OCI-M1 (cell line): Measurements from ENCODE around the gene FAM83G.
"Not testable (repeated sequence)": the region's sequence is repeated elsewhere in the genome, so short reads cannot be mapped to it uniquely, and the experiment has no call there.

Experiments used
- DNase-seq: peaks from one replicate; lab custom pipeline; 2025; lab: John Stamatoyannopoulos, UW

Gene FAM83G, protein sequence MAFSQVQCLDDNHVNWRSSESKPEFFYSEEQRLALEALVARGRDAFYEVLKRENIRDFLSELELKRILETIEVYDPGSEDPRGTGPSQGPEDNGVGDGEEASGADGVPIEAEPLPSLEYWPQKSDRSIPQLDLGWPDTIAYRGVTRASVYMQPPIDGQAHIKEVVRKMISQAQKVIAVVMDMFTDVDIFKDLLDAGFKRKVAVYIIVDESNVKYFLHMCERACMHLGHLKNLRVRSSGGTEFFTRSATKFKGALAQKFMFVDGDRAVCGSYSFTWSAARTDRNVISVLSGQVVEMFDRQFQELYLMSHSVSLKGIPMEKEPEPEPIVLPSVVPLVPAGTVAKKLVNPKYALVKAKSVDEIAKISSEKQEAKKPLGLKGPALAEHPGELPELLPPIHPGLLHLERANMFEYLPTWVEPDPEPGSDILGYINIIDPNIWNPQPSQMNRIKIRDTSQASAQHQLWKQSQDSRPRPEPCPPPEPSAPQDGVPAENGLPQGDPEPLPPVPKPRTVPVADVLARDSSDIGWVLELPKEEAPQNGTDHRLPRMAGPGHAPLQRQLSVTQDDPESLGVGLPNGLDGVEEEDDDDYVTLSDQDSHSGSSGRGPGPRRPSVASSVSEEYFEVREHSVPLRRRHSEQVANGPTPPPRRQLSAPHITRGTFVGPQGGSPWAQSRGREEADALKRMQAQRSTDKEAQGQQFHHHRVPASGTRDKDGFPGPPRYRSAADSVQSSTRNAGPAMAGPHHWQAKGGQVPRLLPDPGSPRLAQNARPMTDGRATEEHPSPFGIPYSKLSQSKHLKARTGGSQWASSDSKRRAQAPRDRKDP

DNA sequence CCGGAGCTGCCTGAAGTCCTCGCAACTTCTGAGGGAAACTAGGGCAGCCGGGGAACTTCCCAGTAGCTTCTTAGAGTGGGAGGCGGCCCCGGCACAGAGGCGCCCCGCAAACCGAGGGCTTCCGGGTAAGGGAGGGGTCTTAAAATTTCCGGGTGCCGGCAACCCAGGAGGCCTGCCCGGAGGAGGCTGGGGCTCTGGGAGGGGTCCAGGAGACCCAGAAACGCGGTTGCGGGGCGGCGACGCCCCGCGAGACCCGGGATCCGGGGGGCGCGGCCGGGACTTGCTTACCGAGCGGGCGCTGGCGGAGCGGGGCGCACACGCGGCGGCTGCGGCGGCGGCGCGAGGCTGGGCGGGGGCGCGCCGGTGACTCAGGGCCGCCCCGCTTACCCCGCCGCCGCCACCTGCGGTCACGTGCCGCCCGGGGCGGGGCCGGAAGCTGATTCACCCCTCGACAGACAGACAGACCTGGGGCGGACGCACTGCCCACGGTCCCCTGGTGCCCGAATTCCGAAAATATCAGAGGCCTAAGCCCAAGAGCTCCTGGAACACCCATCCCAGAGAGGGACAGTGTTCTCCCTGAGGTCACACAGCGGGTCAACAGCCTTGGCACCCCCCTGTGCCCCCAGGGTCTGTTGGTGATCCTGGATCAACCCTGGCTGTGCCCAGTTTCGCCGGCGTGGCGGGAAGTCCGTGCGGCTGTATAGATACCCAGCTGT is at the start of gene FAM83G:
TSS of gene FAM83G (minus strand) at position 344 of the 716 bp plus-strand sequence. CDS start 723 bp downstream, outside the sequence.
- peak; percentile 13 for DNase-seq

- not testable (repeated sequence) for DNase-seq
Observed at GRCh38 chr17:19048826-19049225, 44.3 kb upstream of the FAM83G start.

GRCh38 chr17:19047510-19047909 is 42.9 kb upstream of the FAM83G start:
- not testable (repeated sequence) for DNase-seq

GRCh38 chr17:19046782-19047375 is 42.3 kb upstream of the FAM83G start, which contains the start of gene GRAP:
Gene GRAP, minus strand, starts transcription at chr17:19046957. Its CDS starts 31 bp downstream, at chr17:19046926.
- DNase-seq = not testable (repeated sequence)

GRCh38 chr17:19044643-19045042 is 40.1 kb upstream of the FAM83G start:
- DNase-seq = not testable (repeated sequence)

- DNase-seq = not testable (repeated sequence)
Observed at GRCh38 chr17:19043032-19043431, 38.5 kb upstream of the FAM83G start.

- not testable (repeated sequence) for DNase-seq
Observed at GRCh38 chr17:19042369-19042768, 37.8 kb upstream of the FAM83G start.

DNA sequence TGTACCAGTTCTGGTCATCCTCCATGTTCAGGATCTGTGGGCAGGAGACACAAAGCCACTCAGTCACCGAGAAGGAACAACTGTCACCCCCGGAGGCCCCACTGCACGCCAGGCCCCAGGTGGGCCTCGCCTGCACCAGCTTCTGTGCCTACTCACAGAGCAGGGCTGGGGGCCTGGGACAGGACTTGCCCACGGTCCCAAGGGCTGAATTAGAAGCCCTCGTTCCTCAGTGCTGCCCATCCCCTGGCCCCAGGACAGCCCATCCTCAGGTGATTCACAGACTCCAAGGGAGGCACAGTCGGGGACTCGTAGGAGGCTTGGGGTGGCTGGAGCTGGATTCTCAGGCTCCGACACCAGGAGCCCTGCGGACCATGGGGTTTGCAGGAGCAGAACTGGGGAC is 37.3 kb upstream of the FAM83G start:
- not testable (repeated sequence) for DNase-seq

DNA sequence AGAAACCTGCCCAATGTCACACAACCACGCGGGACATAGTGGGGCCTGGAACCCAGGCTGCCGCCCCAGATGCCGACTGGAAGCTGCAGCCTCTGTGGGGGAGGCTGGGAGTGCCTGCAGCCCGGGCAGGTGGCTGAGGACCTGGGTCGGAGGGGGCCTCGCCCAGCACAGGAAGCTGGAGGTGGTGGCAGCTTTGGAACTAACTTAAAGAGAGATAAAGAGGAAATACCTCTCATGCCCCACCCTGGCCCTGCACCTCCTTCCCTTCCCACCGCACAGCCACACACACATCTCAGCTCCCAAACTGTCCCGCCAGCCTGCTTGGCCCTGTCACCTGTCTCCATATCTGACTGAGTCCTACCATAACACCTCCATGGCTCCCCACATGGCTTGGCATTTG is 35.8 kb upstream of the FAM83G start:
- not testable (repeated sequence) for DNase-seq

DNA sequence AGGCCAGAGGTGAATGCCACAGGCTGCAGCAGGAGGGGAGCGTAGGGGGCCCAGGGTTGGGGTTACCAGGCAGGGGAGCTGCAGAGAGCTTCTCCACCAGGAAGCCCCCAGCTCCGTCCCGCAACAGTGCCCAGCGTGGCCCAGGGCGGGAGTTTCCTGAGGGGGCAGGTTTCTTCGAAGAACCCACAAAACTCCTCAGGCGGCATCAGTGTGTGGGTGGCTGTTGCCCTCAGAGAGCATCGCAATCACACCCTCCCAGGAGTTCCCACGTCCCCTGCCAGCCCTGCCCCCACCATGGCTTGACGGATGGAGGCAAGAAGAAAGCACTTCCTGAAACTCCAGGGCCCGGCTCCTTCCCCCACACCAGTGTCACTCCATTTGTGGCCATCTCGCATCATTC is 34.2 kb upstream of the FAM83G start:
- DNase-seq = not testable (repeated sequence)

DNA sequence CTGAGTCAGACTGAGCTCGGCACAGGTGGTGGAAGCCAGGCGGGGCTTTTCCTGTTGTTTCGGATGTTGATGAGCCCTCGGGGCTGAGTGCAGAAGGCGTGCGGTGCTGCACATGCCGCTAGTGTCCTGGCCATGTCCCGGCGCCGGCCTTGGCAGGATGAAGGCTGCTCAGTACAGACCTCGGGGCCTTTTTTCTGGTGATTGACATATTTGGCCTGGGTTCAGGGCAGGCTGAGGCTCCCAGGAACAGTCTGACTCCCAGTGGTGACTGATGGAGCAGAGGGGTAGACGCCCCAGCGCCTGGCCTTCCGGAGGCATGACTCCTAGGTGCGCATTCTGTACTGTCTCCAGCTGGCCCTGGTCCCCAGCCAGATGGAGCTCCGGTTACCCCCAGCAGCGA is 33.4 kb upstream of the FAM83G start:
- DNase-seq = not testable (repeated sequence)

- not testable (repeated sequence) for DNase-seq
Observed at GRCh38 chr17:19037547-19037946, 33.0 kb upstream of the FAM83G start.

- not testable (repeated sequence) for DNase-seq
Observed at GRCh38 chr17:19036186-19036585, 31.6 kb upstream of the FAM83G start.

DNA sequence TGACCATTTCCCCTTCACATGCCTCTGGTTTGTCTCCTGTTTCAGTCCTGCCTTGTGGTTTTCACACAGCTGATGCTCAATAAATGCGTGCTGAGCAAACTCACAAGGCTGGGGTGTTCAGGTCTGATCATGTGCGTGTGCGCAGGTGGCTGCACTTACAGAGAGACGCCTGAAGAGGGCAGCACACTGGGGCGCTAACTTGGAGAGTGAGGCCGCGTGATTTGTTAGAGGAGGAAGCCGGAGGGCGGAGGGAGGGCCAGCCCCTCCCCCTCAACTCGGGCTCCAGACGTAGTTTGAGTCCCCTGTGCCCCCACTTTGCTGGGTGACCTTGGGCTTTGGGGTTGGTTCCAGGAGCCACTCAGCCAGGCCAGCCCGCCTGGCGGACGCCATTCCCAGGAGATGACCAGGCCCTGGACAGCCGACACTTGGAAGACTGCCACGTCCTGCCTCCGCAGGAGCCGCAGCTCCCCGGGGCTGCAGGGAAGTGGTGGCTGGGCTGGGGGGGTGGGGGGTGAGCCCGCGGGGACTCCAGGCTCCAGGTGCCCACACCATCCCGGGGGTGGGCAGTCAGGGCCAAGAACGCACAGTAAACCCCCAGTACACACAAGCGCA is 27.9 kb upstream of the FAM83G start:
- not testable (repeated sequence) for DNase-seq

GRCh38 chr17:19031729-19032128 is 27.2 kb upstream of the FAM83G start:
- DNase-seq = not testable (repeated sequence)

DNA sequence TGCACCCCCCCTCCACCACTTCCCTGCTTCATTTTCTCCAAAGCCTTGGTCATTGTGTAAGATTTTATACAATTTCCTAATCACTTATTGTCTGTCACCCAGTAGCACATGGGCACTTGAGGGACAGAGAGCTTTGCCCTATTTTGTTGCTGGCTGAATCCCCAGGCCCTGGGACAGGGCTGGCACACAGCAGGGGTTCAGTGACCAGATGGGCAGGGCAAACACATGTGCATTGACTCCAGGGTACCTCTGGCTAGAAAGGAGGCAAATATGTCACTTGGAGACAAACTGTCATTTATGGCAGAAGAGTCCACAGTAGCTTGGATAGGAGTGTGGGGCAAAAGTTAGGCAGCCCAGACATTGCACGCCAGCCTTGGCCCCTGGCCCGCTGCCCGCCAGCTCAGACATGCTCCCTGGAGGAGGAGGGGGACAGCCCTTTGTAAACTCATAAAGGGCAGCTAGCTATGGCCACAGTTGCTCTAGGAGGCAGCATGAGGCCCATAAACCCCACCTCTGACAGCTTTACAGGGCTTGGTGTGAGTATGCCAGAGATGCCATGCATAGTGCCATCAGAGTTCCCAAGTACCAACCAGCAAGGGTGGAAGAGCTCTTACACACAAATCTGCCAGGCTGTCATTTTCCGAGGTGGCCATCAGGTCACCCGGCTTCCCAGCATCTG is 26.3 kb upstream of the FAM83G start:
- DNase-seq = not testable (repeated sequence)

DNA sequence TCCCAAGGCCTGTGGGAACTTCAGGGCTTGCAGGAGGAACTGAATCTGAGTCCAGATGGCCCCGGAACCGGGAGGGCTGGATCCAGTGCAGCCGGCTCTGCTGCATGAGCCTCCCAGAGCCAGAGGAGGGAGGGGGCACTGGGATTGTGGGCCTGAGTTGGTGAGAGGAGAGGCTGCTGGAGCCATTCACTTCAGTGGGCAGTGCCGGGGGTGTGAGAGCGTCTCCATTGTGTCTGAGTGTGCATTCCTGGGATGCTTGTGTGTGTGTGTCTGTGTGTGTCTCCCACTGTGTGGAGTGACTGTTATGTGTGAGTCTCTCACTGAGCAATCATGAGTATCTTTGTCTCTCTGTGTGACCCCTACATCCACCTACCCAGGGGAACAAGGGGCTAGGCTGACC is 25.2 kb upstream of the FAM83G start:
- not testable (repeated sequence) for DNase-seq

GRCh38 chr17:19028671-19029070 is 24.1 kb upstream of the FAM83G start:
- DNase-seq = not testable (repeated sequence)

DNA sequence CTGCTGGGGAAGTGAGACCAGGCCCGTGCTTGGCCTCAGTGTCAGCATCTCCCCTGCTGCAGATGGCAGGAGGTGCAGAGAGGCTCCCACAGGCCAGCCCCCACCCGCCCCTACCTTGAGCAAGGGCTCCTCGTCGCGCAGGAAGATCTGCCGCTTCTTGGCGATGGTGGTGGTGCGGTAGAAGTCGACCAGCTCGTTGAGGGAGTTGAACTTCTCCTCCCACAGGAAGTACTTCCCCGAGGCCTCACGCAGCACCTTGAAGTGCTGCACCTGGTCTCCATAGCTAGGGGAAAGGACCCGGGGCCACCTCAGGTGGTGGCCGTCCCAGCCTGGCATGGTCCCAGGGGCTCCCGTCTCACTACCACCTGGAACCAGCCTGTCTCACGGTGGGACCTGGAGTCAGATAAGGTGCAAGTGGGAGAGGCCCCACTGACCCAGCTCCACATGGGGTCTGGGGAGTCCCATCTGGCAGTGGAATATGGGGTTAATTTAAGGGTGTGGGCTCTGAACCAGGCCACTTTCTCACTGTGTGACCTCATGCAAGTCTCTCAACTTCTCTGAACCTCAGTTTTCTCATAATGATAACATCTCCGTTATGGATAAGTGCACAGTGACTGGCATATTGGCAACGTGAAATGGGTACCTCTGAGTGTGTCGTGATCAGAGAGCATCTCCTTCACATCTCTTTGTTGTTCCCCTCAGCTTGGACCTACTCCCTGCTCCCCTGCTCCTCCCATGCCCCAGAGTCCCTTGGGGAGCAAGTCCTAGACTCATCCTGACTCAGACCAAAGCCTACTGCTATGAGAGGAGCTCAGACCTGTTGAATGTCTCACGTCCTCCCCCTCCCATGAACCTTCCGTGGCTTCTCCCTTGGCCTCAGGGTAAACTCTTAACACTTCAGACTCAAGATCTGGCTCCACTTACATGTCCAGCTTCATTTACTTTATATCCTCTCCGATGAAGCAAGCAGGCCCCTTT is 19.8 kb upstream of the FAM83G start:
- no peak for DNase-seq
